ENCODE data around the gene VPS35. TPM values are rescaled to one million over a fixed set of nuclear protein-coding genes. Genes with fewer than 3 reads are reported as not detected.

Gene VPS35
- total RNA-seq, 4 donors from 2014 or later: 37.2 to 77.0 (median 64.4) TPM

DNA sequence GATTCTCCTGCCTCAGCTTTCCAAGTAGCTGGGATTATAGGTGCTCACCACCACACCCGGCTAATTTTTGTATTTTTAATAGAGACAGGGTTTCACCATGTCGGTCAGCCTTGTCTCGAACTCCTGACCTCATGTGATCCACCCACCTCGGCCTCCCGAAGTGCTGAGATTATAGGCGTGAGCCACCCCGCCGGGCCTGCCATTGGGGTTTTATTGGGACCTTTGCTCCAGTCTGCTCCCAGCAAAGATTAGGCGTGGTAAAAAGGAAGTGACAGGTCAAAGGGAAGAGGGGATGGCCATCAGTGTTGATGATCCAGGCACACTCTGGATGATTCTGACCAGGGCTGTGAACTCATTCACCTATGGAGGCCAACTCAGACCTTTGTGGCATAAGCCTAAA lies 38.7 kb upstream of the VPS35 start:
- WGBS, 2 donors: 90 to 92% methylated on average over 9 of the region's 9 CpGs
- H3K4me3 ChIP-seq (ENCODE audit: low read depth, poor library complexity, severe bottlenecking): no peak overlapping the region
- DNase-seq (ENCODE audit: low spot score in 2 of 2): peak in 1 of 2 donors; percentile 60
- TF ChIP-seq, protein P1, sequence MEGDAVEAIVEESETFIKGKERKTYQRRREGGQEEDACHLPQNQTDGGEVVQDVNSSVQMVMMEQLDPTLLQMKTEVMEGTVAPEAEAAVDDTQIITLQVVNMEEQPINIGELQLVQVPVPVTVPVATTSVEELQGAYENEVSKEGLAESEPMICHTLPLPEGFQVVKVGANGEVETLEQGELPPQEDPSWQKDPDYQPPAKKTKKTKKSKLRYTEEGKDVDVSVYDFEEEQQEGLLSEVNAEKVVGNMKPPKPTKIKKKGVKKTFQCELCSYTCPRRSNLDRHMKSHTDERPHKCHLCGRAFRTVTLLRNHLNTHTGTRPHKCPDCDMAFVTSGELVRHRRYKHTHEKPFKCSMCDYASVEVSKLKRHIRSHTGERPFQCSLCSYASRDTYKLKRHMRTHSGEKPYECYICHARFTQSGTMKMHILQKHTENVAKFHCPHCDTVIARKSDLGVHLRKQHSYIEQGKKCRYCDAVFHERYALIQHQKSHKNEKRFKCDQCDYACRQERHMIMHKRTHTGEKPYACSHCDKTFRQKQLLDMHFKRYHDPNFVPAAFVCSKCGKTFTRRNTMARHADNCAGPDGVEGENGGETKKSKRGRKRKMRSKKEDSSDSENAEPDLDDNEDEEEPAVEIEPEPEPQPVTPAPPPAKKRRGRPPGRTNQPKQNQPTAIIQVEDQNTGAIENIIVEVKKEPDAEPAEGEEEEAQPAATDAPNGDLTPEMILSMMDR (IDR thresholded peaks at IDR 0.05): no peak
- TF ChIP-seq POLR2A (IDR thresholded peaks at IDR 0.05): no peak
- intact Hi-C loops (cut with DNase I; ENCODE audit: low total_unique reads): no loop called here

DNA sequence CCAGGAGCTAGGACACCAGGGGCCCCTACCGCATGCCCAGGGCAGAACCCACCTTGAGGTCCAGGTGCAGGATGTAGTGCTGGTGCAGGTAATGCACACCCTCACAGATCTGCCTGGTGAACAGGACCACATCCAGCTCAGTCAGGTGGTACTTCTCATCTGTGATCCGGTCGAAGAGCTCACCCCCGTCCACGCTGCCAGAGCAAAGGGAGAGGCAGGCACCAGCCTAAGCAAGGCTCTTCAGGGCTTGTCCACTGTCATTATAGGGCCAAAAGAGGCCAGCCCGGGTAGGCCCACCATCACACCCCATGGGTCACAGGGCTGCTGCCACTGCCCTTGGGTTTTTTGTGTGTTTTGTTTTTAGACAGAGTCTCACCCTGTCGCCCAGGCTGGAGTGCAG lies 38.2 kb upstream of the VPS35 start:
- DNase-seq (ENCODE audit: low spot score in 2 of 2): peak in 1 of 2 donors; percentile 66
- WGBS, 2 donors: 86 to 92% methylated on average over 7 of the region's 7 CpGs
- TF ChIP-seq, protein P1 (IDR thresholded peaks at IDR 0.05): no peak
- no peak for TF ChIP-seq POLR2A (IDR thresholded peaks at IDR 0.05)
- no peak overlapping the region for H3K4me3 ChIP-seq (ENCODE audit: low read depth, poor library complexity, severe bottlenecking)
- intact Hi-C loops (cut with DNase I; ENCODE audit: low total_unique reads): no loop called here

DNA sequence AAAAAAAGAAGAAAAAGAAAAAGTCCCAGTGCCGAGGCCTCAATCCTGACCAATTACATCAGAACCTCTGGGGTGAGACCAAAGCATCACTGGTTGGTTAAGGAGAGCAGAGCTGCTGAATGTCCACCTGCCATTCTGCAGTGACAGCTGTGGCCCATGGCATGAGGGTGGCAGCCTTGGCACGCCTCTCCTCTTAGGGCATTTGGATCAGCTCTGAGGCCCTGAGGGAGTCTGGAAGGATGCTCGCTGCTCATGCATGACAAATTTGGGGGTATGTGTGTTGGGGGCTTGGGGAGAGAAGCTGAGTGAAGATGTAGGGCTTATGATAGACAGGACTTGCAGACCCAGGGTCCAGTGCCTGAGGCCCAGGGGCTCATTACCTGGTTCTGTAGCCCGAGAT lies 32.9 kb upstream of the VPS35 start:
- H3K4me3 ChIP-seq (ENCODE audit: low read depth, poor library complexity, severe bottlenecking): no peak overlapping the region
- TF ChIP-seq POLR2A (IDR thresholded peaks at IDR 0.05): no peak
- TF ChIP-seq, protein P1 (IDR thresholded peaks at IDR 0.05): no peak
- intact Hi-C loops (cut with DNase I; ENCODE audit: low total_unique reads): no loop called here
- DNase-seq (ENCODE audit: low spot score in 2 of 2): no peak
- WGBS, 2 donors: 78 to 80% methylated on average over 4 of the region's 4 CpGs

DNA sequence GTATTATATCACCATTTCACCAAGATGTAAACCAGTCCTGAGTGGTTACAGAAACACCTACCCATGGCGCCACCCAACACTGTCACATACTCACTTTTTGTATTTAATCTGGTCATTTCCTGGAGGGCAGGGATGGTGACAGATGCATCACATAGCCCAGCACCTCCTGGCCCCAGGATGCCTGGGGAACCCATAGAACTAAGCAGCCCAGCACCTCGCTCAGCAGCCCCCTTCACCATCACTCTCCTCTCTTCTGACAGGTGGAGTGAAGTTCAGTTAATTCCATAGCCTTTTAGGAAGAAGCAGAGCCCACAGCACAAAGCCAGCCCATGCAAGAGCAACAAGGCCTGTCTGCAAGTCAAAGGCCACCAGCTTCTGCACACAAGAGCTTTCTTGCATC lies 31.6 kb upstream of the VPS35 start:
- H3K4me3 ChIP-seq (ENCODE audit: low read depth, poor library complexity, severe bottlenecking): no peak overlapping the region
- 89 to 92% methylated on average over 2 of the region's 2 CpGs for whole genome bisulfite sequencing, 2 donors
- DNase-seq (ENCODE audit: low spot score in 2 of 2): peak in 1 of 2 donors; percentile 39
- intact Hi-C loops (cut with DNase I; ENCODE audit: low total_unique reads): no loop called here
- no peak for TF ChIP-seq POLR2A (IDR thresholded peaks at IDR 0.05)
- TF ChIP-seq, protein P1 (IDR thresholded peaks at IDR 0.05): no peak

DNA sequence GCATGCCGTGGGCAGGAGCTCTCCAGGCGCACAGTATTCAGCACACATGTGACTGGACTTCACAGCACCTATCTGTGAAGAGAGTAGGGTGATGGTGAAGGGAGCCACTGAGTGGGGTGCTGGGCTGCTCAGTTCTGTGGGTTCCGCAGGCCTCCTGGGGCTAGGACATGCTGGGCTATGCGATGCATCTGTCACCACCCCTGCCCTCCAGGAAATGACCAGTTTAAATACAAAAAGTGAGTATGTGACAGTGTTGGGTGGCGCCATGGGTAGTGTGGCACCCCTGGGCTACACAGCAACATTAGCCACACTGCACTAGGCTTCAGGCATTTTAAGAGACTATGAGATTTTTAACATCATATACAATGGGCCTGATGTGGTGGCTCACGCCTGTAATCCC lies 30.6 kb upstream of the VPS35 start:
- 94% methylated on average over 6 of the region's 6 CpGs for WGBS, 2 donors
- TF ChIP-seq, protein P1 (IDR thresholded peaks at IDR 0.05): no peak
- no peak for TF ChIP-seq POLR2A (IDR thresholded peaks at IDR 0.05)
- H3K4me3 ChIP-seq (ENCODE audit: low read depth, poor library complexity, severe bottlenecking): no peak overlapping the region
- DNase-seq (ENCODE audit: low spot score in 2 of 2): peak in 1 of 2 donors; percentile 43
- intact Hi-C loops (cut with DNase I; ENCODE audit: low total_unique reads): no loop called here

DNA sequence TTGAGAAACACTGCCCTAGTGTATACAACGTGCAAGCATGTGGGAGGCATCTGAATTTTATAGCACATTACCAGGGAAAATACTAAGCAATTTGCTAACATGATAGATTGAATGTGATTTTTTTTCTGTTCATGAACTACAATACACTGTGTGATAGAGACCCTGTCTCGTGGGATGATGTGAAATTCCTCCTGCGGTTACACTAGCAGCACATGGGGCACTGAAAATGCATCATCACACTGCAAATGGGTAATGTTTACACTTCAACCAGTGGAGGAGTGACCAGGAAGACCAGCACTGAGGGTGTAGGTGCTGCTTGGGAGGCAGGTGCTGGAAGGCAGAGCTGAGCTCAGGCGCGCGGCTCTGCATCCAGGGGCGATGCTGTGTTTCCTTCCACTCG lies 29.2 kb upstream of the VPS35 start:
- no peak overlapping the region for H3K4me3 ChIP-seq (ENCODE audit: low read depth, poor library complexity, severe bottlenecking)
- WGBS, 2 donors: 76 to 85% methylated on average over 8 of the region's 8 CpGs
- TF ChIP-seq POLR2A (IDR thresholded peaks at IDR 0.05): no peak
- TF ChIP-seq, protein P1 (IDR thresholded peaks at IDR 0.05): no peak
- intact Hi-C loops (cut with DNase I; ENCODE audit: low total_unique reads): no loop called here
- no peak for DNase-seq (ENCODE audit: low spot score in 2 of 2)
